ENCODE data around the gene MAP3K3. TPM values are rescaled to one million over a fixed set of nuclear protein-coding genes. Genes with fewer than 3 reads are reported as not detected.

MAP3K3 gene
- total RNA-seq, 1 experiment from 2014 or later: 16.2 TPM

DNA sequence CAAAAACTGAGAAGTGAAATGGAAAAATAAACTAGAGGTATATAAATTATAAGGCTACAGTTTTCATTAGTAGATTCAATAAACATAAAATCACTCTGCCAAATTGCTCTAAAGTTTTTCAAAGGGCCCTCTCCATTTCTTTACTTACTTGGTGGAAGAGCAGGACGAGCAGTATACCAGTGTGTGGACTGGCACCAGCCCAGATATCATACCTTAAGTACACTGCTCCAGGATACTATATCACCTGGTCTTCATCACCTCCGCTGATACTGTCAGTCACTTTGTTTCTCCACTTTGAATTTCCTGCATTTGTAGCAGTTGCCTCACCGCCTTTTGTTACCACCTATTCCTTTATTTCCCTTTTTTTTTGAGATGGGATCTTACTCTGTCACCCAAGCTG lies 37.6 kb downstream of the MAP3K3 start:
- ChIA-PET CTCF (no interaction called here), POLR2A (no interaction called here)
- DNase-seq: no peak
- H3K36me3 Mint-ChIP-seq (ENCODE audit: insufficient read depth, unreplicated experiment): peaks cover 6% of the 10 kb centered on the region
- Histone ChIP-seq H3K9me3 (no peaks in the 10 kb centered on the region), H3K4me1 (no peaks in the 10 kb centered on the region), H3K27me3 (replicated peaks; ENCODE audit: control insufficient read depth, insufficient read depth, low read length) (no peaks in the 10 kb centered on the region), H3K4me3 (ENCODE audit: low read depth, low read length) (no peak overlapping the region), H3K36me3 (ENCODE audit: control insufficient read depth, insufficient read depth, low read length) (no peaks in the 10 kb centered on the region)
- H3K9me3 Mint-ChIP-seq (ENCODE audit: unreplicated experiment): no peaks in the 10 kb centered on the region
- intact Hi-C loops (cut with micrococcal nuclease; ENCODE audit: unreplicated experiment): no loop called here
- H3K27ac Mint-ChIP-seq (ENCODE audit: unreplicated experiment): no peak overlapping the region
- no peaks in the 10 kb centered on the region for H3K27me3 Mint-ChIP-seq (ENCODE audit: insufficient read depth, unreplicated experiment)
- TF ChIP-seq, protein P1, sequence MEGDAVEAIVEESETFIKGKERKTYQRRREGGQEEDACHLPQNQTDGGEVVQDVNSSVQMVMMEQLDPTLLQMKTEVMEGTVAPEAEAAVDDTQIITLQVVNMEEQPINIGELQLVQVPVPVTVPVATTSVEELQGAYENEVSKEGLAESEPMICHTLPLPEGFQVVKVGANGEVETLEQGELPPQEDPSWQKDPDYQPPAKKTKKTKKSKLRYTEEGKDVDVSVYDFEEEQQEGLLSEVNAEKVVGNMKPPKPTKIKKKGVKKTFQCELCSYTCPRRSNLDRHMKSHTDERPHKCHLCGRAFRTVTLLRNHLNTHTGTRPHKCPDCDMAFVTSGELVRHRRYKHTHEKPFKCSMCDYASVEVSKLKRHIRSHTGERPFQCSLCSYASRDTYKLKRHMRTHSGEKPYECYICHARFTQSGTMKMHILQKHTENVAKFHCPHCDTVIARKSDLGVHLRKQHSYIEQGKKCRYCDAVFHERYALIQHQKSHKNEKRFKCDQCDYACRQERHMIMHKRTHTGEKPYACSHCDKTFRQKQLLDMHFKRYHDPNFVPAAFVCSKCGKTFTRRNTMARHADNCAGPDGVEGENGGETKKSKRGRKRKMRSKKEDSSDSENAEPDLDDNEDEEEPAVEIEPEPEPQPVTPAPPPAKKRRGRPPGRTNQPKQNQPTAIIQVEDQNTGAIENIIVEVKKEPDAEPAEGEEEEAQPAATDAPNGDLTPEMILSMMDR (IDR thresholded peaks at IDR 0.05; ENCODE audit: insufficient read depth in 1 of 2, low read depth in 1 of 2, low read length in 1 of 2, severe bottlenecking in 1 of 2, unreplicated experiment in 1 of 2): no peak
- BruUV-seq (replicated peaks): no TSS peak
- H3K4me3 Mint-ChIP-seq (ENCODE audit: unreplicated experiment): no peak overlapping the region
- no peaks in the 10 kb centered on the region for H3K4me1 Mint-ChIP-seq (ENCODE audit: low read depth, unreplicated experiment)

DNA sequence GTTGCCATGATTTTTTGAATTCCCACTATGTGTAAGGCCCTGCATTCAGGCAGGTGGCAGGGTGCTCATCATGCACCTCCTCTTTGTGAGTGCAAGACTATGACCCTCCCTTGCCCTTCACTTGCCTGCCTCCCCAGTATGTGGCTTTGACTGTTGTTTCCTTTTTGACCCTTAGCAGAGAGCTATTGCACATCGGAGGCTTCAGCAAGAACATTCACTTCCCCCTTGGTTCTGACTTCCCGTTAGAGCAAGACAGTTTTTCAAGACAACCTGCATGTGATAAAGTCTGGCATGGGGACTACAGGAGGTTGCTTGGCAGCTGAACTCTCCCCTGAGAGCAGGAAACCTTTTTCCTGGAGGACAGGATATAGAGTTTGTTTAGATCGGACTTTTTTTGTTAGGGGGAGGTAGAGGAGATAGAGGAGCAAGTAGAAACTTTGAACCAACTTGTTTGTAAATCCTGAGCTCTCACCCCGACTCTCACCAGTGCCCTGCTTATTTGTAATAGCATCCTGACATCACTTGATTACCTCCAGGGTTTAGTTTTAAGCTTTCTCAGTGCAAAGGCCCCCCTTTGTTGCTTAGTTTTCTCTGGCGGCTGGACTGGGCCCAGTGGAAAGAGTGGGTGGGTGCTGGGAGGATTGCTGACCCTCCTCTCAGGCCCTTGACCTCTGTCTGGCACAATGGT lies 43.5 kb downstream of the MAP3K3 start:
- no peaks in the 10 kb centered on the region for H3K27me3 ChIP-seq (replicated peaks; ENCODE audit: control insufficient read depth, insufficient read depth, low read length)
- TF ChIP-seq, protein P1 (IDR thresholded peaks at IDR 0.05; ENCODE audit: insufficient read depth in 1 of 2, low read depth in 1 of 2, low read length in 1 of 2, severe bottlenecking in 1 of 2, unreplicated experiment in 1 of 2): no peak
- no peak overlapping the region for H3K4me3 Mint-ChIP-seq (ENCODE audit: unreplicated experiment)
- no peaks in the 10 kb centered on the region for H3K9me3 Mint-ChIP-seq (ENCODE audit: unreplicated experiment)
- H3K9me3 ChIP-seq: no peaks in the 10 kb centered on the region
- no peak overlapping the region for H3K27ac Mint-ChIP-seq (ENCODE audit: unreplicated experiment)
- no peaks in the 10 kb centered on the region; the same call in 1 of the 2 replicates for H3K36me3 ChIP-seq (ENCODE audit: control insufficient read depth, insufficient read depth, low read length)
- intact Hi-C loops (cut with micrococcal nuclease; ENCODE audit: unreplicated experiment): no loop called here
- no peak overlapping the region for H3K4me3 ChIP-seq (ENCODE audit: low read depth, low read length)
- POLR2A ChIA-PET: no interaction called here
- CTCF ChIA-PET: interaction anchor here (0.5 kb wide), 1 partner anchor 720 kb away, joined by 3 read pairs; no protein-coding TSS in a partner anchor
- peaks cover 4% of the 10 kb centered on the region for H3K36me3 Mint-ChIP-seq (ENCODE audit: insufficient read depth, unreplicated experiment)
- DNase-seq: no peak
- H3K4me1 ChIP-seq: no peaks in the 10 kb centered on the region
- no TSS peak for BruUV-seq (replicated peaks)
- H3K4me1 Mint-ChIP-seq (ENCODE audit: low read depth, unreplicated experiment): no peaks in the 10 kb centered on the region
- H3K27me3 Mint-ChIP-seq (ENCODE audit: insufficient read depth, unreplicated experiment): no peaks in the 10 kb centered on the region

DNA sequence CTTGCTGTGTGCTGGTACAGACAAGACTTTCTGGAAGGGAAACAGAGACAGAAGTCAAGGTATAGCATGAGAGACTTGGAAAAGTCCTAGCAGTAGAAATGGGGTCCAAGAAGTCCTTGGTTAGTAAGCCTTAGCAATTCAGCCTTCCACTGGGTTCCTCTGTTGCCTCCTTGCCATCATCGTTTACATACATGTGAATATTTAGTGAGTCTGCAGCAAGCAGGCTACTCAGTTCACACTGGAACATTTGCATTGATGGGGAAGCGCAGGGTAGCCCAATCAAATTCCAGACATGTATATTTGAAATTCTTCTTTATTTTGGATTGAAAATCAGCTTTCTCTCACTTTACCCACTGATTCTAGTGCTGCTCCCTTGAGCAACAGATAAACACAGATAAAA lies 50.6 kb downstream of the MAP3K3 start:
- H3K9me3 ChIP-seq: no peaks in the 10 kb centered on the region
- Mint-ChIP-seq H3K9me3 (ENCODE audit: unreplicated experiment) (no peaks in the 10 kb centered on the region), H3K4me3 (ENCODE audit: unreplicated experiment) (no peak overlapping the region), H3K4me1 (ENCODE audit: low read depth, unreplicated experiment) (peaks cover 7% of the 10 kb centered on the region), H3K27me3 (ENCODE audit: insufficient read depth, unreplicated experiment) (no peaks in the 10 kb centered on the region), H3K27ac (ENCODE audit: unreplicated experiment) (no peak overlapping the region), H3K36me3 (ENCODE audit: insufficient read depth, unreplicated experiment) (no peaks in the 10 kb centered on the region)
- no peaks in the 10 kb centered on the region; the same call in 1 of the 2 replicates for H3K36me3 ChIP-seq (ENCODE audit: control insufficient read depth, insufficient read depth, low read length)
- H3K4me1 ChIP-seq: 0 out of 2 replicates have a peak, but pooled peaks cover 4% of the 10 kb centered on the region
- ChIA-PET CTCF (no interaction called here), POLR2A (no interaction called here)
- no peak for DNase-seq
- H3K27me3 ChIP-seq (replicated peaks; ENCODE audit: control insufficient read depth, insufficient read depth, low read length): no peaks in the 10 kb centered on the region
- TF ChIP-seq, protein P1 (IDR thresholded peaks at IDR 0.05; ENCODE audit: insufficient read depth in 1 of 2, low read depth in 1 of 2, low read length in 1 of 2, severe bottlenecking in 1 of 2, unreplicated experiment in 1 of 2): no peak
- no TSS peak for BruUV-seq (replicated peaks)
- intact Hi-C loops (cut with micrococcal nuclease; ENCODE audit: unreplicated experiment): no loop called here
- H3K4me3 ChIP-seq (ENCODE audit: low read depth, low read length): no peak overlapping the region

Measured in Caco-2 (cell line).